HG02884 (cell line): ENCODE measurements around the gene SPATS2L.

ENCODE experiments used
- ATAC-seq: cut with Tn5 transposase; IDR thresholded peaks from one replicate; pipeline ENCODE4 v1.9.1; 2021; ENCODE audit warnings: mild to moderate bottlenecking, moderate library complexity; ENCODE audit not compliant: unreplicated experiment

Gene SPATS2L

GRCh38 chr2:200461846-200462710, 155.6 kb downstream of the SPATS2L start:
- ATAC-seq: no peak

- no peak for ATAC-seq
Measured at GRCh38 chr2:200463452-200463851, 157.0 kb downstream of the SPATS2L start.

DNA sequence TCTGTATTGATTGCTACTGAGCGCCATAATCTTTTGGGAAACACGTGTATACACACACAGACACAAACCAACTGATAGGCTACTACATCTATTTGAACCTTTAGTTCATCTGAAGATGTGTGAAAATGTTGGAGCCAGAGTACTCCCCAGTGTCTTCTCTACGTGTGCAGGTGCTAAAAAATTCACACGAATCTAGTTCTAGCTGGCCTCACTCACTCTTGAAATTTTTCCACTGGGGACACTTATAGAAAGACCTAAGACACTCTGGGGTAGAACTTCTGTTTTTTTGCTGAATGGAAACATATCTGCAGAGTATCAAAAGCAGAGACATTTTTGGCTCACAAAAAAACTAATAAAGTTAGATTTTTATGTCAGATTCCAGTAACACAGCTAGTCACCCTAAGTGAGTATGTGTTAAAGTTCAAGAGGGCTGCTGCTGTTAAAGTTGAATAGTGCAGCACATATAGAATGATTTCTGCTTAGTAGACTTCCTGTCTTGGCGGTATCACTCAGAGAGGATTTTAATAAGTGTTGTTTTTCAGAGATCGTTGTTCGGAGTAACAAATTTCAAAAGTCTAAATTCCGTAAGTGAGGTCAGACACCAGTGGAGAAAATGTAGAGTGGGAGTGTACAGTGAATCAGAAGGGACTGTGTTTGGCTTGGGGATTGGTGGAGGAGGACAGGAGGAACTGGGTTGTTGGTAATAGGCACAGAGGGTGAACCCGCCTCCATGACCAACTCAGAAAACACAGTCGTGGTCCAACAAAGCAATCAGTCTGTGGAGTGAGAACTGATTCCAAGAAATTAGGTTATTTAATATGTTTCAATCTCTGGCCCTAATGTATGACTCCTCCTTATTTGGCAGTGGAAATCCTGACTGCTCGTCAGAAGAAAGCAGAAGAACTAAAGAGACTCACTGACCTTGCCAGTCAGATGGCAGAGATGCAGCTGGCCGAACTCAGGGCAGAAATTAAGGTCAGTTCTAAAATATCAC, 160.2 kb downstream of the SPATS2L start:
- no peak for ATAC-seq

- ATAC-seq: no peak
Measured at GRCh38 chr2:200467806-200468681, 161.6 kb downstream of the SPATS2L start.

DNA sequence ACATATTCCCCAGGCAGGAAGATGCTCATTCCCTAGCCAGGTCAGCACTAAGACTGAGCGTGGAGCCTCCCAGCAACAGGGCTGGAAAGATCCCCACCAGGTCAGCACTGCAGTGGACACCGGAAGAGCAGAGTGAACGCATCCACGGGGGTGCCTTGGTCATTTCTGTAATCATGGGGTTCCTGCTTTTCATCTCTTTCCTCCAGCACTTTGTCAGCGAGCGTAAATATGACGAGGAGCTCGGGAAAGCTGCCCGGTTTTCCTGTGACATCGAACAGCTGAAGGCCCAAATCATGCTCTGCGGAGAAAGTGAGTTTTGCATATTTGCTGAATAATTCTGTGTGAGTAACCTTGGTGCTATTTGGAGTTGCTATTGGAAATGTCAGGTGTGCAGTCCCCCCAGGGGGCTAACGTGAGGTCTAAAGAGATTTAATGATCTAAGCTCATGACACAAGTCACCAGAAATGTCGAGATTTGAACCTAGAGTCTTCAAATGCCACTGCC, 163.3 kb downstream of the SPATS2L start:
- no peak for ATAC-seq

DNA sequence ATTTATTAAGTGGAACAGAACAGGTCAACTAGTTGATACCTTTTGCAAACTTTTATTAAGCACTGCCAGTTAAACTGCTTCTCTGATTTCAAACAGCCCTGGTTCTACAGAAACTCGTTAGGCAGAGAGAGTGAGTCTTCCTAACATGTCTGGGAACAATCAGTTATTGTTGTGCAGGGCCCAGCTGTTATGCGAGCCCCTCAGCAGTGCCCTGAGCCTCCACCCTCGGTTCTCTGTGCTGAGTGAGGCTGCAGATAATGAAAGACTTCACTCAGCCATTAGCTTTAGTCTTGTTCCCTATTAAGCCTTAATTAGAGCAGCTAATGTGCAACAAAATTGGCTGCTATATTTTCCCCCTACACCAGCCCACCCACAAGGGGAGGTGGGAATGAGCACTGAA, 163.7 kb downstream of the SPATS2L start:
- ATAC-seq: no peak

DNA sequence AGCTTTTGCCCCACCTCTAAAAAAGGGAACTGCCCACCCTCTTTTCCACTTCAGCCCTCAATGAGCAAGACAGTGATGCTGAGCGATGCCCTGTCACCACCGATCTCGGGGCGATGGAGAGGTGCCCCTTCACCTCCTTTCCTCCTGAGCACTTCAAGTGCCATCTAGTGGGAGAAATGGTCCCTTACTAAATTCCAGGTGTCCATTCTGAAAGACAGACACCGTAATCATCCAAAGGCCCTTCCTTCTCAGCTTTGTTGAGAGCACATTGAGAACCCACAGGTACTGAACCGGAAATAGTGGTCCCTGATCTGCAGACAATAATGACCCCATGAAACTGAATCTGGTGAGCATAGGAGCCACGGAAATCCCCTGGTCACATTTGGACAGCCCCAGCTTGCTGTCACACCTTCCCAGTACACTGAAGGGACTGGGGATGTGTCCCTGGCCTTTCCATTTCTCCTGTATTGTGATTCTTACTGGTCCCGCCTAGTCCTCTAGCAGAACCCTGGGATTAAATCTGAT, 164.9 kb downstream of the SPATS2L start:
- ATAC-seq: peak; percentile 79

DNA sequence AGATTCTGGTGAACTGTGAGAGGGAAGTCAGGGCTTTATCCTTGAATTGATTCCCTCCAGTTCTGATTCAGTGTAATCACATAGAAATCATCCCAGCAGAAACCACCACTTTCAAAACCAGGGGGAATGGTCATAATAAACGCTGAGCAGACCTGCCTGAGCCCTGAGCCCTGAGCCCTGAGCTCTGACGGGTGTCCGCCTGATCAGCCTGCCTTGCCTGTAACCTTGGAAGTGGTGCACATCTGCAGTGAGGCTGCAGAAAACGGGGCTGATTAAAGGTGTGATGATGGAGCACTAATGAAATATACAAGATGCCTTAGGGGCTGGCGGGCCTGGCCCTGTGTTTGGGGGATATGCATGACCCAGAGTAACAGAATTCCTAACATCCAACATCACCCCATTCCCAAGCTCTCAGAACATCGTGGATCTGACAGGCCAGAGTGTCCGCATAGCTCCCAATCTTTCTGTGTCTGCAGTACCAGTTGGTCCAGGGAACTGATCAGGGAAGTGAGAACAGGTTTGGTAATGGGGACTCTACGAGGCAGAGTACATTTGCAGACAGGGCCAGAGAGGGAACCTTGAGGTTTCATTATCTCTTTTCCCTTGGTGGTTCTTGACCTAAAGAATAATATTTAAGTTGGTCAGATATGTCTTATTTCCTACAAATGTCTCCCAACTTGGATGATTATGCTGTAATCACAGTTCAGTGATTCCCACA, 165.6 kb downstream of the SPATS2L start:
- ATAC-seq: peak; percentile 20

- no peak for ATAC-seq
Measured at GRCh38 chr2:200472853-200473464, 166.5 kb downstream of the SPATS2L start.

GRCh38 chr2:200475795-200476194, 169.3 kb downstream of the SPATS2L start:
- ATAC-seq: no peak

DNA sequence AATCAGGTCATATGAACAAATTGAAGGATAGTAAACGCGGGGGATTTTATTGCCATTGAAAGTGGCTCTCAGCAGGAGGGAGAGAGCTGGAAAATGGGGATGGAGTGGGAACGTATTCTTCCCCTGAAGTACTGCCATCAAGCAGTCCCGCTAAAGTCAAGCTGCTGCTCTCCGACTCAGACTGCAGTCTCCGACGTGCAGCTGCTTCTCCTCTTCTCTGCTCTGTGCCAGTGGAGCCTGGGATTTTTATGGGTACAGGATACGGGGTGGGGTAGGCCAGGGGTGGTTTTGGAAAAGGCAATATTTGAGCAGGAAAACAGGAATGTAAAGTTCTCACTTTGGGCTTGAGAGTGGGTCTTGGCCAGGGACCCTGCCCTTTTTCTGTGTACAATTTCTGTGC, 170.3 kb downstream of the SPATS2L start:
- no peak for ATAC-seq

GRCh38 chr2:200477667-200478131, 171.2 kb downstream of the SPATS2L start:
- ATAC-seq: no peak

DNA sequence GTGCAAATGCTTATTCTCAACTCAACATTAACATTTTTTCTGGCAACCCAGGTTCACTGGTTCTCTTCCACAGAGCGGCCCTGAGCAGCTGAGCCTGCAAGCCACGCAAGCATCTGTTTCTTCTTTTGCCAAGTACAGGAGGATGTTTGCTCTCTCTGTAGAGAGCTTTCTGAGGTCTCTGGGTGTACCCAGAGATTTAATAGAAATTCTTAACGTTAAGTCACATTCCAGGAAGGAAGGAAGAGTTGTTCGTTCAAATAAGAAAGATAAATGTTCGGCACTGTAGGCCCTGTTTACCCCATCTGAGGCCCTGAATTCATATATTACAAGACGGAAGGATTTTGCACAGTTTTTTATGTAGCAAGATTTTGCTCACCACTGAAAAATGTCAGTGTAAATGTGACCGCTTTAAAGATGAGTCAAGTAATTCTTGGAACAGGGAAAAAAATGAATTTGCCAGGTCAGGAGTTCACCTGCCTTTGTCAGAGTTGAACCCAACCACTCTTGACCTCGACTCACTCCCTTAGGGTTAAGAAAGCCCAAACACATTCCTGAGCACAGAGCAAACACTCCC, 173.3 kb downstream of the SPATS2L start:
- ATAC-seq: no peak

DNA sequence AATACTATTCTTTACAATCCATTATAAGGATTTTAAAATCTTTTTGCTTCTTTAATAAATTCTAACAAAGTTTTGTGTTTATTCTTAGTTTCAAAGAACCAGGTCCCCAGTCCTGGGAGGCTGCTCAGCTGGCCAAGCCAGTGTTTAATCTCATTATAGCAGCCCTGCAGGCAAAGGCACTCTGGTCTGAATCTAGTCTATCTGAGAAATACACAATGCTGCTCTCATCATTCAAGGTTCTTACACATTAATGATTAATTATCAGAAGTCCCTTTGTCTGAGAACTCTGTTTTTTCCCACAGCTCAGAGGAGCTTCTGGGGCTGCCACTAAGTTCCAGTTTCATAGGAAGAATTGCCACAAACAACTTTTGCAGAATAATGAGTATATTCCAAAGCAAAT, 175.7 kb downstream of the SPATS2L start:
- ATAC-seq: no peak

- ATAC-seq: peak; percentile 53
Measured at GRCh38 chr2:200483729-200484198, 177.3 kb downstream of the SPATS2L start.

GRCh38 chr2:200484934-200485333, 178.4 kb downstream of the SPATS2L start:
- no peak for ATAC-seq

GRCh38 chr2:200486529-200486928, 180.0 kb downstream of the SPATS2L start:
- ATAC-seq: no peak

DNA sequence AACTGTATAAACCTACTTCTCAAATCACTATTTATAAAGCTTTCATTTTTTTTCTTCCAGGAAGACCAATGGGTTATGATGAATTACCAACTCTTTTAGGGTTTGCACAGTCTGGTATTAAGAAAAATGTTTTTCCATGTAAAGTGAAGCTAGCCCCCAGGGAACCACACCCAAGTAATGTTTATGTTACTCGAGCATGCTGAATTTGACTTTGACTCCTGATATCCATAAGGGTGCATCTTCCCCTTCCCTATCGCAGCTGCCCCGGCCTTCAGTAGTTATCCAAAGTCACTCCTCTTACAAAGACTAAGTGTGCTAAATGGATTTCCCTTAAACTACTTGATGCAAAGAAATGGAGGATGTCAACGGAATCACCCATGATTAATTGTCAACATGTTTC, 181.7 kb downstream of the SPATS2L start:
- ATAC-seq: no peak

DNA sequence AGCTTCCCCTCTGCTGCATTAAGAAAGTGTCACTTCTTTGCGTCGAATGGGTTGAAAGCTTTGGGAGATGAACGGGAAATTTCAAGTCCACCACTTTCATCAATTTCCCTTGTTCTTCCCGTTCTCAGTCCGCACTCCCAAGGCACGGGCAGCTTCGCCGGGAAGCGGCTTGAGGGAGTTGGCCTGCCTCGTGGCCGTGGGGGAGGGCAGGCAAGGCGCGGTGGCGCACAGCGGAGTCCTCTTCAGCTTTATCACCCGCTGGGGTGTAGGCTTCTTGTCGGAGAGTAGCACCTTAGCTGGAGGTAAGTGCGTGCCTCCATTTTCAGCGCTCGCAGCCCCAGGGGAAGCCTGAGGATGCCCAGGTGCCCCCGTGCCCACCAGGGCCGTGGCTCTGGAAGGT, 183.5 kb downstream of the SPATS2L start:
- no peak for ATAC-seq
